Measurements from ENCODE around the gene TMEM219.

DNA sequence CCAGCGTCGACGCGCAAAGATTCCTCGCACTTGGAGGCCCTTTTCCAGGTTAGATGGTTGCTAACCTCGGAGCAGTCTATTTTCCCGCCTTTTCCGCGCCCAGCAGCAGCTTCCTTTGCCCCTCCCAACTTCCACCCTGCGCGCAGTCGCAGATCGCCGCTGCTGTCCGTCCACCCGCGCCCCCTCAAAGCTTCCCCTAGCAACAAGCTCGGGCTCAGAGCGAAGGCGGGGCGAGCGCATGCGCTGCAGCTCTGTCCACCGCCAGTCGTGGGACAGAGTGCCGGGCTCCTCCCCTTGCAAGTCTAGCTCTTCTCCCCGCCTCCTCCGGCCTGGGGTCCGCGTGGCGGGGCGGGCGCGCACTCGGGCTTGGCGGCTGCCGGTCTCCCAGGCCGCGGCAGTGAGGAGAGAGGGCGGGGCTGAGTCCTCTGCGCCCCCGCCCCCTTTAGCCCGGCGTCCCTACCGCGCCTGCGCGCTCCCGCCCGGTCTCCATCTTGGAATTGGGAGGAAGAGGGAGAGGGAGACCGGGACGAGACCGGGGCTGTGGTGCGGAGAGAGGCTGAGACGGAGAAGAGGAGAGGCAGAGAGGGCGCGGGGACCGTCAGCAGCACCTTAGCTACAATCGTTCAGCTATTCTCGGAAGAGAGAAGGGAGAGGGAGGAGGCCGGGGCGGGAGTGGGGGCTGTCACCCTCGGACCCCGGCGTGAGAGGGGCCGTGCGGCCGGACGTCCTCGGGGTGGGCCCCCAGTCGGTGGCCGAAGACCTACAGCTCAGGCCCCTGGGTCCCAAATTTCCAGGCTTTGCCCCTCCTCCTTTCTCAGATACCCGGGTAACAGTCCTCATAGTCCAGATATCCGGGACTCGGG lies 11.7 kb downstream of the TMEM219 start, which contains the start of gene TAOK2:
- TF ChIP-seq, protein P1, sequence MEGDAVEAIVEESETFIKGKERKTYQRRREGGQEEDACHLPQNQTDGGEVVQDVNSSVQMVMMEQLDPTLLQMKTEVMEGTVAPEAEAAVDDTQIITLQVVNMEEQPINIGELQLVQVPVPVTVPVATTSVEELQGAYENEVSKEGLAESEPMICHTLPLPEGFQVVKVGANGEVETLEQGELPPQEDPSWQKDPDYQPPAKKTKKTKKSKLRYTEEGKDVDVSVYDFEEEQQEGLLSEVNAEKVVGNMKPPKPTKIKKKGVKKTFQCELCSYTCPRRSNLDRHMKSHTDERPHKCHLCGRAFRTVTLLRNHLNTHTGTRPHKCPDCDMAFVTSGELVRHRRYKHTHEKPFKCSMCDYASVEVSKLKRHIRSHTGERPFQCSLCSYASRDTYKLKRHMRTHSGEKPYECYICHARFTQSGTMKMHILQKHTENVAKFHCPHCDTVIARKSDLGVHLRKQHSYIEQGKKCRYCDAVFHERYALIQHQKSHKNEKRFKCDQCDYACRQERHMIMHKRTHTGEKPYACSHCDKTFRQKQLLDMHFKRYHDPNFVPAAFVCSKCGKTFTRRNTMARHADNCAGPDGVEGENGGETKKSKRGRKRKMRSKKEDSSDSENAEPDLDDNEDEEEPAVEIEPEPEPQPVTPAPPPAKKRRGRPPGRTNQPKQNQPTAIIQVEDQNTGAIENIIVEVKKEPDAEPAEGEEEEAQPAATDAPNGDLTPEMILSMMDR (IDR thresholded peaks at IDR 0.05), result no peak
- peak; percentile 69 for TF ChIP-seq POLR2A (IDR thresholded peaks at IDR 0.05)

Measured in right lobe of liver (tissue), 4 donors.